AML-193 (cell line): ENCODE data around the gene COL23A1.
"Not testable (repeated sequence)": the region's sequence is repeated elsewhere in the genome, so short reads cannot be mapped to it uniquely, and the experiment has no call there.

Experiments used
- DNase-seq, 2 experiments: peaks; one replicate each; lab custom pipeline; 2025; lab: John Stamatoyannopoulos, UW

The COL23A1 gene

GRCh38 chr5:178238711-178239592 lies 351.2 kb downstream of the COL23A1 start:
- no peak for DNase-seq

GRCh38 chr5:178238313-178238635 lies 351.9 kb downstream of the COL23A1 start:
- no peak for DNase-seq

DNA sequence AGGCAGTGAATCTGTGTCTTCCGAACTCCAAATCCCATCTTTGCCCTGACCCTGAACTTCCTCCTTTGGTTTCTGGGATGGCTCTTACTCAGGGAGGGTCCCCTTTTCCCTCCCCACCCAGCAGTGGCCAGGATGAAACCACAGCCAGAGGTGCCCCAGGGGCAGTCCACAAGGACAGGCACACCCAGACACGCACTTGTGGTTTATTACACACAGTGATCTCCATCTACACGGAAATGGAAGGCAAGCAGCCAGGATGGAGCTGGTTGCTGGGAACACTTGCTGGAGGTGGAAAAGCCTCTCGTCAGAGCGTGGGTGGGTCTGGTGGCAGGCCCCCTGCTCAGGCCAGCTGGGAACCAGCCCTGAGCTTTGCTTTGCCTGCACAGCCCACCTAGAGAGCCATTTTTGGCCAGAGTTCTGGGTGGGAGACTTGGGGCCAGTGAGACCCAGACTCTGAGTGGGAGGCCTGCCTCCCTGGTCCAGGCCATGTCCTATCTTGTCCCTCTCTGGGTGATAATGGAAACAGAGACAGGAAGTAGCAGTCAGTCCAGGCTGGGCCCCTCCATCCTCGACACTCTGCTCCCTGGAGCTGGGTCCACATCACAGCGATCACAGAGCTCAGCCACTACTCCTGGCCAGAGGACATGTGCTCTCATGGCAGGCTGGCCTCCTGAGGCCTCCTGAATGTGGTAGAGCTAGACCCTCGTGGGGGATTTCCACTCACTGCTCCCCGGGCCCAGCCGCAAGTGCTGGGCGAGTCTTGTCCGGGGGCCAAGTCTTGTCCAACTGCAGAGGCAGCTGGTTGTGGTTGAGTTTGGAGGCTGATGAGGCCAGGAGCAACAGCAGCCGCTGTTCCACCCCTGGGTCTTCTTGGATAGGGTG lies 352.5 kb downstream of the COL23A1 start:
- DNase-seq = no peak

- no peak for DNase-seq
Observed at GRCh38 chr5:178236679-178237078, 353.5 kb downstream of the COL23A1 start.

GRCh38 chr5:178236126-178236525 lies 354.1 kb downstream of the COL23A1 start:
- no peak for DNase-seq

- no peak for DNase-seq
Observed at GRCh38 chr5:178235588-178235974, 354.6 kb downstream of the COL23A1 start.

GRCh38 chr5:178234750-178235587 lies 355.2 kb downstream of the COL23A1 start:
- peak; percentile 54 to 70 for DNase-seq

- no peak for DNase-seq
Observed at GRCh38 chr5:178234121-178234749, 356.0 kb downstream of the COL23A1 start.

DNA sequence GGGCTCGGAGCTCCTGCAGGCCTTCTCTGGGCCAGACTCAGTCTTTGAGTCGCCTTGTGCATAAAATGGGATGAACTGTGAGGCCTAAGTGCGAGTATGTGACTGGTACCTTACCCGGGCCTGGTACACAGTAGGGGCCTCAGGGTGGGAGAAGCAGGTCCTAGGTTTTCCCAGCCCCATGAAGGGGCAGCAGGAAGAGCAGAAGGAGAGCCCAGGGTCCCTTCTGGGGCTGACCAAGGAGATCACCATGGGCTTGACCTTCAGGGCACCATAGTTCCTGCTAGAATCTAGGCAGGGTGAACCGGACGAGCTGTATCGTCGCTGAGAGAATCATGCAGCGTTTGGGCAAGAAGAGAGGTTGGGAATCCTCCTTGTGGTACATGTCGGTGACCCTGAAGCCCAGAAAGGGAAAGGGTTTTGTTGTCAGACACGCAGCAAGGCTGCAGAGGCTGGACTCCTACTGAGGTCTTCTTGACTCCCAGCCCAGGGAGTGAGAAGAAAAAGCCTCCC lies 357.2 kb downstream of the COL23A1 start:
- DNase-seq = no peak

- DNase-seq = peak; percentile 53 to 55
Observed at GRCh38 chr5:178232124-178232919, 357.9 kb downstream of the COL23A1 start, which contains the start of gene PHYKPL. TSS of gene PHYKPL (minus strand) at chr5:178232802. CDS start at chr5:178232550, 252 bp downstream.

DNA sequence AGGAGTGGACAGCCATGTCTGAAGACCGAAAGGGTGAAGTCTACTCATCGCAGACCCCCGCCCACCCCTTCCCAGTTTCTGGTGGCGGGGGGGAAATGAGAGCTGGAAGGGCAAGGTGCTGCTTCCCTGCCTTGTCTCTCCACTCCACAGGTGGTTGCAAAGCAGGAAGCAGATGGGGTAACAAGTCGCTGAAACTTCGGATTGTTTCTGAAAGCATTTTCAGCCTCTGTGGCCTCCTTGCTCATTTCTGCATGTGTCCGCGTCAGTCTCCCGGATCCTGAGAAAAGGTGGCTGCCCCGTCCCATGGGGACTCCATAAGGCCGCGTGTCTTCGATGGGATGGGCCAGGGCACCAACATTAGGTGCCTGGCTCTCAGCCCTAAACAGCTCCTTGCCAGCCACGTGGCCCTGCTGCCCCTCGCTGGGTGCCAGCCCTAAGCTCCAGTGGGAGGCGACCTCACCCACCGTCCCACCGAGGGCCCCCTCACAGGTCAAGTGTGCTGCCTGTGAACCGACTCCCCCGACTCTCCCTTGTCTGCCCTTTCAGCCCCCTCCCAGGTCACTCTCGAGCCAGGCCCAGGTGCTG lies 358.6 kb downstream of the COL23A1 start:
- DNase-seq = no peak

GRCh38 chr5:178230879-178231538 lies 359.2 kb downstream of the COL23A1 start:
- DNase-seq = no peak

DNA sequence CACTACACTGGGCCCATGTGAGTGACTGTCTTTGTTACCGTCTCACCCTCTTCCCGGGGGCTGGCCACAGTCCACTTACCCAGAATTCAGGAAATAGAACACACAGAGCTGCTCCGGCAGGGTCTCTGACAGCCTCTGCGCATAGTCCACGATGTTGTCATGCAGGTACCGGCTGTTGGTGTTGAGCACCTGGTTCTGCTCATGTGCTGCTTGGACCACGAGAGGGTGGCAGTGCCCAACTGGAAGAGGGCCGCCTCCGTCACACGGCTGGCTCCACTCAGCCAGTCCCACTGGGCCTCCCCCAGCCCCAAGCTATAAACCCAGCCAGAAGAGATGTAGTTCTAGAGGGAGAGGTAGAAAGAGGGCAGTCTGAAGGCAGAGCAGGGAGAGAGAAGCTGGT lies 360.3 kb downstream of the COL23A1 start:
- DNase-seq = no peak

- DNase-seq = not testable (repeated sequence)
Observed at GRCh38 chr5:178229111-178229510, 361.1 kb downstream of the COL23A1 start.

DNA sequence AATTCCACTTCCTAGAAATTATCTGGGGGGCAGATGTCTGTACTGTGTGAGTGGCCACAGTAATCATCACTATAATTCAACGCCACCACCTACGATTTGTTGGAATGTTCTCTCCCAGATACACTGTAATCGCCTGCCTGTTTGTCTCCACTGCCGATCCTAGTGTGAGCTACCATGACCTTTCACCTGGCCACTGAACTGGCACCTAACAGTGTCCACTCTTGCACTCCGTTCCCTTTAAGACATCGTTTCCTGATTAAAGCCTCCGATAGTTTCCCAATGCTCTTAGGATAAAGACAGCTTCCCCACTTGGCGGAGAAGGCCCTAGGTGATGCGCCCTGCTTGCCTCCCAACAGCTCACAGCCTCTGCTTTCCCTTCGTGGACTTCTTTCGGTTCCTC lies 361.6 kb downstream of the COL23A1 start:
- DNase-seq = no peak

DNA sequence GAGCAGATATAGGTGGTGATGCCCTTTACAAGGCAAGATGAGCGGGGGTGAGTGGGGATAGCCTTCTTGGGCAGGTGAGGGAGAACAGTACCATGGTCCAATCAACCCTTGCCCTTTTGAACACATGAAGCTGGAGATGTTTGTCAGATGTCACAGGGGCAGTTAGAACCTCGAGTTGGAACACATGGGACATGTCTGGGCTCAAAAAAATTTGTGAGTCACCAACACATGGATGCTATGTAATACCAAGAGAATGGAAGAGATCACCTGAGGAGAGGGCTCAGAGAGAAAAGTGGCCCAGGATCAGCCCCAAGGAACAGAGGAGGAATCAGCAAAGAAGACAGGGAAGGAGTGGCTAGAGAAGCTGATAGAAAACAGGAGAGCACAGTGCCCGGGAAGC lies 362.3 kb downstream of the COL23A1 start:
- no peak for DNase-seq

DNA sequence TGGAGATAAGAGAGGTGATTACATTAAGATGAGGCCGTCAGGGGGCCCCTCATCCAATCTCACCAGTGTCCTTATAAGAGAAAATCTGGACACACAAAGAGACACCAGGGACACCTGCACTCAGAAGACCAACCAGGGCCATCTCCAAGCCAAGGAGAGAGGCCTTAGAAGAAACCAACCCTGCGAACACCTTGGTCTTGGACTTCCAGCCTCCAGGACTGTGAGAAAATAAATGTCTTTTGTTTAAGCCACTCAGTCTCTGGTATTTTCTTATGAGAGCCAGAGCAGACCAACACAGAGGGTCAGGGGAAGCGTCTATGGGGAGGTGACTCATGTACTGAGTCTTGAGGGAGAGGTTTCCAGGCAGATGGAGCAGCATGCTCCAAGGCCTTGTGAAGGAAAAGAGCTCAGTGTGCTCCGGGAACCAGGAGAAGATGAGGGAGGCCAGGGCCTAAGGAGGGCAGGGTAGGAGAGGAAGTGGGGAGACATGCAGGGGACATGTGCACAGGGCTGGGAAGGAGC lies 363.0 kb downstream of the COL23A1 start:
- DNase-seq = no peak

DNA sequence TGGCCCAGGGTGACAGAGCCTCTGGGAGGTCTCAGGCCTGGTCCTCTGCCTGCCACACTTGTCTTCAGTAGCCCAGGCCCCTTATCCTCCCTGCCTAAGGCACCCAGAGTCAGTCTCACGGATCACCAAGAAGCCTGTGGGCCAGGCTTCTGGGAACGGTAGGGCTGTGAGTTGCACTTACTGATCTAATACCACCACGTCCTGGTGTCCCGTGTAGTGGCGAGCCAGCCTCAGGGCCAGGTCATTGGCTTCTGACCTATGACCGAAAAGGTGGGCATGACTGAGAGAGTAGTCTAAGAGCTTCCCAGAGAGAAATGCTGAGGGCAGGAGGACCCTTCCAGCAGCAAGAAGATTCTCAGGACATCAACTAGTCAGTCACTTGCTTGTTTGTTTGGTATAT lies 365.0 kb downstream of the COL23A1 start:
- no peak for DNase-seq

DNA sequence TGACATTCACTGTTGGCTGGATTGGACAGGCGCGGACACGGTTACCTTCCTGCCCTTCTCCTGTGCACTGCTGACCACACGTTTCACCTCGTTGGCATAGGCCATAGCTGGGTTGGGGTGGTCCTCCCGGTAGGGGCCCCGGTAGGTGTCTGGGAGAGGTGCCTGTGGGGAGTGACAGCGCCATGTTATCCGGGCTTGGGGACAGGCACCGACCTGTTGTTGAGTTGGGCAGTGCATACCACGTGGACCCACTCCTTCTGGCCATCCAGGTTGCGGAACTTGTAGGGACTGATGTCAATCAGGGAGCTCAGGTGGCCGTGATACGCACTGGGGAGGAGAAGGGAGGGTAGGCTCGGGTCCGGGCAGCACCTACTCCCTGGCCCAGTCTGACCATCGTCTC lies 365.8 kb downstream of the COL23A1 start:
- DNase-seq = no peak
